ENCODE data around the gene ARHGEF9.
"Not testable (repeated sequence)": the region's sequence is repeated elsewhere in the genome, so short reads cannot be mapped to it uniquely, and the experiment has no call there.

ARHGEF9 gene

GRCh38 chrX:63657821-63658220 is 127.2 kb downstream of the ARHGEF9 start:
- DNase-seq: no peak

GRCh38 chrX:63656871-63657580 is 128.0 kb downstream of the ARHGEF9 start:
- DNase-seq: no peak

- DNase-seq: no peak
Observed at GRCh38 chrX:63652086-63652765, 132.8 kb downstream of the ARHGEF9 start.

GRCh38 chrX:63645748-63646147 is 139.3 kb downstream of the ARHGEF9 start:
- DNase-seq: not testable (repeated sequence)

GRCh38 chrX:63635750-63636149 is 149.3 kb downstream of the ARHGEF9 start:
- no peak for DNase-seq

GRCh38 chrX:63613531-63614028 is 171.4 kb downstream of the ARHGEF9 start:
- DNase-seq: no peak

GRCh38 chrX:63585936-63586335 is 199.1 kb downstream of the ARHGEF9 start:
- no peak for DNase-seq
